ENCODE measurements around the gene AP1G2.

AP1G2 gene

DNA sequence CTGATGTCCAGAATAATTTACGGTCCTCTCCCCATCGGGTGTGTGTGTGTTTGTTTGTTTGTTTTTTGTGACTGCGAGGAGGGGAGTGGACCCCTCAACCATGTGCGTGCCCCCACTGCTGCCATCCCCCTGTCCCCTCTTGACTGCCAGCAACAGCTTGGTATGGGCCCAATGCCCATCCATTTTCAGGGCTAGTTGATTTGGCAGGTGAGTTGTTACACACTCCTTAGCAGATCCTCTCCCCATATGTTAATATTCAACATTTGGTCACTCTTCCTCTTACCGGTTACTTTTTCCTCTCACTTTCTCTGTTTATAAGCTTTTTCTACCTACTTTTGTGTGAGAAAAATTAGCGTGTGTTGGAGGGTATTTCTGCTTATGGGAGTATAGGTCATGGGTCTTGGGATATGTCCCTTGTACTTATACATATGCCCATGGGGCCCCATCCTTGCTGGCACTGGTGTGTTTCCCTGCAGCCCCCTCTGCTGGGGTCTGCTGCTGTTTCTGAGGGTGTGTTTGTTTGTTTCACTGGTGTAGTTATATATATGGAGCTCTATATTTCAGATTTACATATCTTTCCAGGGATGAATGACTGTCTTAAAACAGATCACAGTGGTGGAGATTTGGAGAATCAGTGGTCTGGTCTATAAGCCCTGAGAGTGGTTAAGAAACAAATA is 49.8 kb downstream of the AP1G2 start:
- Histone ChIP-seq H2BK5ac (ENCODE audit: low read depth, low read length, poor library complexity, severe bottlenecking) (no peak overlapping the region), H4K91ac (ENCODE audit: low read length) (no peak overlapping the region), H3K27ac (ENCODE audit: low read length, poor library complexity, severe bottlenecking) (no peak overlapping the region), H3K14ac (ENCODE audit: low read length in 2 of 2) (no peak overlapping the region), H2BK15ac (ENCODE audit: low read depth, poor library complexity, severe bottlenecking) (no peak overlapping the region), H2BK12ac (ENCODE audit: low read length in 2 of 2) (no peak overlapping the region), H3K9ac (ENCODE audit: low read length) (no peak overlapping the region), H3K79me1 (replicated peaks; ENCODE audit: low read length, poor library complexity, severe bottlenecking) (no peaks in the 10 kb centered on the region), H3K4me3 (ENCODE audit: insufficient read depth in 1 of 2, low read depth in 1 of 2, low read length in 2 of 2) (no peak overlapping the region), H2BK120ac (ENCODE audit: low read depth, low read length) (no peak overlapping the region), H3K18ac (ENCODE audit: low read depth in 1 of 2, low read length in 2 of 2) (no peak overlapping the region), H2AK5ac (ENCODE audit: low read length, severe bottlenecking) (no peak overlapping the region), H3K4me1 (ENCODE audit: control insufficient read depth, insufficient read depth, low read depth, low read length) (peaks cover 4% of the 10 kb centered on the region), H3K36me3 (ENCODE audit: control insufficient read depth in 1 of 2, insufficient read depth in 2 of 2, low read depth in 1 of 2, low read length in 2 of 2) (peaks cover 0 to 24% of the 10 kb centered on the region in 2 experiments), H4K8ac (ENCODE audit: low read length) (no peak overlapping the region), H3K23ac (ENCODE audit: low read length in 2 of 2) (no peak overlapping the region), H3K4me2 (ENCODE audit: low read length, poor library complexity, severe bottlenecking) (no peak overlapping the region), H2AFZ (ENCODE audit: low read depth, low read length) (no peak overlapping the region), H3K27me3 (ENCODE audit: control insufficient read depth in 1 of 2, insufficient read depth in 1 of 2, low read length in 2 of 2) (no peaks in the 10 kb centered on the region), H3K4ac (ENCODE audit: low read depth in 1 of 2, low read length in 2 of 2) (no peak overlapping the region), H3K9me3 (ENCODE audit: control insufficient read depth, low read length) (no peaks in the 10 kb centered on the region)
- 96% methylated on average over 2 of the region's 6 CpGs for WGBS
- DNase-seq: no peak

DNA sequence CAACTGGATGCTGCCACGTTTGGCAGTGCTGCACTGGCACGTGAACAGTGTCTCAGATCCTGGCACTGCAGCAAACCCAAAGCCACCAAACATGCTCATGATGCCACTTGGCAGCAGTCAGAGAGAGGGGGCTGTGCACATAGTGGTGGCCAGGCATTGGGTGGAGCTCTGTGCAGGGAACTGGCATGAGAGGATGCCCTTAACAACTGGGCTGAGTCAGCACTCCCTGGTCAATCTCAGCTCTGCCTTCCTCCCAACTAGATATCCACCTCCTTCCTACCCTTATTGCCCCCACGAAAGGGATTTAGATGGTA is 53.0 kb downstream of the AP1G2 start:
- Histone ChIP-seq H2AK5ac (ENCODE audit: low read length, severe bottlenecking) (no peak overlapping the region), H3K4me1 (ENCODE audit: control insufficient read depth, insufficient read depth, low read depth, low read length) (peaks cover 5% of the 10 kb centered on the region), H3K79me1 (replicated peaks; ENCODE audit: low read length, poor library complexity, severe bottlenecking) (no peaks in the 10 kb centered on the region), H3K23ac (ENCODE audit: low read length in 2 of 2) (no peak overlapping the region), H3K9ac (ENCODE audit: low read length) (no peak overlapping the region), H2BK120ac (ENCODE audit: low read depth, low read length) (no peak overlapping the region), H4K8ac (ENCODE audit: low read length) (no peak overlapping the region), H3K14ac (ENCODE audit: low read length in 2 of 2) (no peak overlapping the region), H2BK5ac (ENCODE audit: low read depth, low read length, poor library complexity, severe bottlenecking) (no peak overlapping the region), H2BK12ac (ENCODE audit: low read length in 2 of 2) (no peak overlapping the region), H3K27ac (ENCODE audit: low read length, poor library complexity, severe bottlenecking) (no peak overlapping the region), H3K4ac (ENCODE audit: low read depth in 1 of 2, low read length in 2 of 2) (no peak overlapping the region), H4K91ac (ENCODE audit: low read length) (no peak overlapping the region), H2BK15ac (ENCODE audit: low read depth, poor library complexity, severe bottlenecking) (no peak overlapping the region), H3K9me3 (ENCODE audit: control insufficient read depth, low read length) (no peaks in the 10 kb centered on the region), H3K4me3 (ENCODE audit: insufficient read depth in 1 of 2, low read depth in 1 of 2, low read length in 2 of 2) (no peak overlapping the region), H3K27me3 (ENCODE audit: control insufficient read depth in 1 of 2, insufficient read depth in 1 of 2, low read length in 2 of 2) (no peaks in the 10 kb centered on the region), H3K4me2 (ENCODE audit: low read length, poor library complexity, severe bottlenecking) (no peak overlapping the region), H2AFZ (ENCODE audit: low read depth, low read length) (no peak overlapping the region), H3K18ac (ENCODE audit: low read depth in 1 of 2, low read length in 2 of 2) (no peak overlapping the region), H3K36me3 (ENCODE audit: control insufficient read depth in 1 of 2, insufficient read depth in 2 of 2, low read depth in 1 of 2, low read length in 2 of 2) (peaks cover 0 to 14% of the 10 kb centered on the region in 2 experiments)
- no peak for DNase-seq
- 96% methylated on average over 2 of the region's 3 CpGs for WGBS

DNA sequence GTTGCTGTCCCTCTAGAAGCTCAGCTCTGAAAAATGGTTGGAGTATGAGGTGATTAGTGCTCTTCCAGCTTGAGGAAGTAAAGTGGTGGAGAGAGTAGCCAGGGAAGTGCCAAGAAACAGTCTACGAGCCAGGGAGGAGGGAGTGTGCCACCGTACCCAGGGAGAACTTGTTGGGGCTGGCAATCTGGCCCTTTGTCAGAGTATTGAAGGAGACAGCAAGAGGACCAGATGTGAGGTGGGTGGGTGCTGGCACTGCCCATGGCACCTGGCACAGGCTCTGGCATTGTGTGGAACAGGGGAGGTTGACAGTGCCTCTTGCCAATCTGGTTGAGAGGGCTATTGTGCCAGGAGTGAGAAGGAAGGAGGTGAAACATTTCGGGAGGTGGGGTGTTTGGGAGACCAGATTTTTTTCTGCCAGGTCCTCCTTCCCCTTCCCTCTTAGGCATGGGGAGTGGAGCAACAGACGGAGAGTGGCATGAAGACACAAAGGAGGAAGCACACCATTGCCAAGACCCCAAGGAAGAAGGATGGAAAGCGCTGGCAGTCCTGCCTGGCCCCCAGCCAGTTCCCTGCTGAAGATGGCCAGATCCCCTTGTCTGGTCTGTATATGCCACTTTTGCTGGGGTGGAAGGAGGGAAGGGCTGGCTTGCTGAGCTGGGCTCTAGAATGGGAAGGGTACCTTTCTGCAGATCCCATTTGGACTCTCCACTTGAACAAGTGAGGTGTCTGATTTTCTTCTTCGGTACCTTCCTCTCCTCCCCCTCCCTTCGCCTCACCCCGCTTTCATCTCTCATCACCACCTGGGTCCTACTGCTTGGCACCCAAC is 53.6 kb downstream of the AP1G2 start:
- no peak overlapping the region for H2AK5ac ChIP-seq (ENCODE audit: low read length, severe bottlenecking)
- H3K9ac ChIP-seq (ENCODE audit: low read length): no peak overlapping the region
- peaks cover 5% of the 10 kb centered on the region for H3K4me1 ChIP-seq (ENCODE audit: control insufficient read depth, insufficient read depth, low read depth, low read length)
- H4K8ac ChIP-seq (ENCODE audit: low read length): no peak overlapping the region
- DNase-seq: no peak
- no peak overlapping the region for H3K14ac ChIP-seq (ENCODE audit: low read length in 2 of 2)
- no peak overlapping the region for H3K4ac ChIP-seq (ENCODE audit: low read depth in 1 of 2, low read length in 2 of 2)
- H2AFZ ChIP-seq (ENCODE audit: low read depth, low read length): no peak overlapping the region
- no peak overlapping the region for H2BK12ac ChIP-seq (ENCODE audit: low read length in 2 of 2)
- no peaks in the 10 kb centered on the region for H3K79me1 ChIP-seq (replicated peaks; ENCODE audit: low read length, poor library complexity, severe bottlenecking)
- no peak overlapping the region for H3K4me2 ChIP-seq (ENCODE audit: low read length, poor library complexity, severe bottlenecking)
- no peaks in the 10 kb centered on the region for H3K27me3 ChIP-seq (ENCODE audit: control insufficient read depth in 1 of 2, insufficient read depth in 1 of 2, low read length in 2 of 2)
- H3K23ac ChIP-seq (ENCODE audit: low read length in 2 of 2): peak overlapping the region in 1 of 2 experiments; percentile 86
- H3K27ac ChIP-seq (ENCODE audit: low read length, poor library complexity, severe bottlenecking): no peak overlapping the region
- H2BK15ac ChIP-seq (ENCODE audit: low read depth, poor library complexity, severe bottlenecking): no peak overlapping the region
- H3K36me3 ChIP-seq (ENCODE audit: control insufficient read depth in 1 of 2, insufficient read depth in 2 of 2, low read depth in 1 of 2, low read length in 2 of 2): peaks cover 0 to 14% of the 10 kb centered on the region in 2 experiments
- H3K9me3 ChIP-seq (ENCODE audit: control insufficient read depth, low read length): no peaks in the 10 kb centered on the region
- no peak overlapping the region for H3K18ac ChIP-seq (ENCODE audit: low read depth in 1 of 2, low read length in 2 of 2)
- WGBS: 90% methylated on average over 7 of the region's 8 CpGs
- no peak overlapping the region for H2BK5ac ChIP-seq (ENCODE audit: low read depth, low read length, poor library complexity, severe bottlenecking)
- H3K4me3 ChIP-seq (ENCODE audit: insufficient read depth in 1 of 2, low read depth in 1 of 2, low read length in 2 of 2): no peak overlapping the region
- no peak overlapping the region for H4K91ac ChIP-seq (ENCODE audit: low read length)
- H2BK120ac ChIP-seq (ENCODE audit: low read depth, low read length): no peak overlapping the region

DNA sequence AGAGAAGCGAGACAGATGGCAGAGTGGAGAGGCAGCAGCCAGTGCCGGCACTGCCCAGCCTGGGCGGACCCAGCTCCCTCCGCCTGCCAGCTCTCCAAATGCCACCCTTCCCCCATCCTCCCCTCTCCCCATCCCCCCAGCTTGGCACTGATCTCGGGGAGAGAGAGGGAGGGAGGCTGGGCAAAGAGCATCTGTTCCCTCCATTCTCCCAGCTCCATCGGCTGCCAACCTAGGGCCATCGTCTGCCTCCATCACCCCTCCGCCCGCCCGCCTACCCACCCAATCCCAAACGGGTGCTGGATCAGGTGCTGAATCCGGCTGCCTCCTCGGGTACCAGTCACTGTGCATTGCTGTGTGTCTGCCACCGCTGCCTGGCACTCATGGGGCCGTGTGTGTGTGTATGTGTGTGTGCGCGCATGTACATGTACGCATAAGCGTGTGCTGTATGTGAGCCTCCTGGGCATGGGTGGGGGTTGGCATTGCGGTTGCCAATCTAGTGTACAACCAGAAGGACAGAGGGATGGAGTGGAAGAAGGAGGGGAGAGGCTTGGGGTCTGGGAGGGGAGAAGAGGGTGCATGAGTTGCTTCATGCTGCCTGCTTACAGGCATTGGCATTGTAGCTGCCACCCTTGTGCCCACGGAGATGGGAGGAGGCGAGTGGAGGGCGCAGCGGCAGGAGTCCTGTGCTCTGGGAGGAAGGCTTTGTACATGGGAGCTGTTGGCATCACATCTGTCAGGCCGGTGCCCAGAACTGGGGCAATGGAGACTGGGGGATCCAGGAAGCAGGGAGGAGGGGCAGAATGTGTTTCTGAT is 54.4 kb downstream of the AP1G2 start:
- peak overlapping the region in 1 of 2 experiments; percentile 3 for H3K23ac ChIP-seq (ENCODE audit: low read length in 2 of 2)
- H4K91ac ChIP-seq (ENCODE audit: low read length): peak overlapping the region; percentile 29
- H3K4me2 ChIP-seq (ENCODE audit: low read length, poor library complexity, severe bottlenecking): no peak overlapping the region
- H3K27ac ChIP-seq (ENCODE audit: low read length, poor library complexity, severe bottlenecking): no peak overlapping the region
- no peaks in the 10 kb centered on the region for H3K9me3 ChIP-seq (ENCODE audit: control insufficient read depth, low read length)
- no peak overlapping the region for H3K9ac ChIP-seq (ENCODE audit: low read length)
- no peaks in the 10 kb centered on the region for H3K27me3 ChIP-seq (ENCODE audit: control insufficient read depth in 1 of 2, insufficient read depth in 1 of 2, low read length in 2 of 2)
- H2BK5ac ChIP-seq (ENCODE audit: low read depth, low read length, poor library complexity, severe bottlenecking): no peak overlapping the region
- H3K18ac ChIP-seq (ENCODE audit: low read depth in 1 of 2, low read length in 2 of 2): no peak overlapping the region
- DNase-seq: no peak
- peak overlapping the region in 1 of 2 experiments; percentile 30 for H3K4me3 ChIP-seq (ENCODE audit: insufficient read depth in 1 of 2, low read depth in 1 of 2, low read length in 2 of 2)
- H2AK5ac ChIP-seq (ENCODE audit: low read length, severe bottlenecking): no peak overlapping the region
- peaks cover 1% of the 10 kb centered on the region for H3K4me1 ChIP-seq (ENCODE audit: control insufficient read depth, insufficient read depth, low read depth, low read length)
- no peak overlapping the region for H3K14ac ChIP-seq (ENCODE audit: low read length in 2 of 2)
- WGBS: 88% methylated on average over 19 of the region's 25 CpGs
- H4K8ac ChIP-seq (ENCODE audit: low read length): no peak overlapping the region
- no peaks in the 10 kb centered on the region for H3K79me1 ChIP-seq (replicated peaks; ENCODE audit: low read length, poor library complexity, severe bottlenecking)
- peaks cover 0 to 14% of the 10 kb centered on the region in 2 experiments for H3K36me3 ChIP-seq (ENCODE audit: control insufficient read depth in 1 of 2, insufficient read depth in 2 of 2, low read depth in 1 of 2, low read length in 2 of 2)
- no peak overlapping the region for H2BK12ac ChIP-seq (ENCODE audit: low read length in 2 of 2)
- H2AFZ ChIP-seq (ENCODE audit: low read depth, low read length): no peak overlapping the region
- no peak overlapping the region for H3K4ac ChIP-seq (ENCODE audit: low read depth in 1 of 2, low read length in 2 of 2)
- no peak overlapping the region for H2BK15ac ChIP-seq (ENCODE audit: low read depth, poor library complexity, severe bottlenecking)
- no peak overlapping the region for H2BK120ac ChIP-seq (ENCODE audit: low read depth, low read length)
